Progenitor cell of endocrine pancreas (in vitro differentiated cells): ENCODE measurements around the gene BDH1. TPM values are rescaled to one million over a fixed set of nuclear protein-coding genes. Genes with fewer than 3 reads are reported as not detected.

Source experiments
- DNase-seq: peaks from one replicate; pipeline ENCODE4 v3.0.0; 2021; ENCODE audit warnings: low spot score; ENCODE audit not compliant: unreplicated experiment
- H3K27ac Mint-ChIP-seq: 2 replicates; pipeline ENCODE4 v1.8.0; 2021; ENCODE audit warnings: mild to moderate bottlenecking, moderate library complexity, mixed read lengths
- H3K27me3 Mint-ChIP-seq: 2 replicates; pipeline ENCODE4 v1.8.0; 2021; ENCODE audit warnings: mixed read lengths
- H3K36me3 Mint-ChIP-seq: 2 replicates; pipeline ENCODE4 v1.8.0; 2022; ENCODE audit warnings: mixed read lengths; ENCODE audit not compliant: insufficient read depth
- H3K4me1 Mint-ChIP-seq: 2 replicates; pipeline ENCODE4 v1.8.0; 2021; ENCODE audit warnings: low read depth, mixed read lengths
- H3K4me3 Mint-ChIP-seq: 2 replicates; pipeline ENCODE4 v1.8.0; 2021; ENCODE audit warnings: low read depth, mild to moderate bottlenecking, moderate library complexity, mixed read lengths
- H3K9me3 Mint-ChIP-seq: 2 replicates; pipeline ENCODE4 v1.8.0; 2021; ENCODE audit warnings: low read depth, mixed read lengths
- total RNA-seq: library from RNA; stranded (reverse); gene quantifications from 2 replicates; pipeline ENCODE4 v1.2.1, GENCODE V29; 2021
- TF ChIP-seq, protein P1 (sequence below): fragments of 200-600 bp; sonication (generic); IDR thresholded peaks from one replicate; pipeline ENCODE4 v1.5.0; 2021; ENCODE audit warnings: antibody characterized with exemption, mild to moderate bottlenecking; ENCODE audit not compliant: unreplicated experiment

BDH1 gene
- total RNA-seq, 1 donor from 2014 or later, result 41.9 TPM

DNA sequence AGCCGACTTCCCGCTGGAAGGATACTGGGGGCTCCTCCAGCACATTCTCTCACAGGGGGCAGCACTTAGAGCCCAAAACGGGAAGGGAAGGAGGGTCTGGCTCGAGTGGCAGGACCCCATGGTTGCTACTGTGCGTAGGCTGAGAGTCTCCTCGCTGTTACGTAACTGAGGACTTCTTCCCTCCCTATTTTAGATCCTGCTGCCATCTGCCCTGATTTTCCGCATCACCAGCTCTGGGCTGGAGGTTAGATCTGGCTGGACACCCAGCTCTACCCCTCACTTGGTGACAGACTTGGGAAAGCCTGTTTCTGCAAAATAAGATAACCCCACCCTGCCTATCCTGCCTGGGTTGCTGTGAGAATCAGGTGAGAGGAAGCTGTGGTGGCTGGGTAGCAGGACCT lies 47.7 kb downstream of the BDH1 start:
- H3K4me3 Mint-ChIP-seq, result no peak overlapping the region
- H3K36me3 Mint-ChIP-seq, result peaks cover 5% of the 10 kb centered on the region
- no peaks in the 10 kb centered on the region for H3K9me3 Mint-ChIP-seq
- DNase-seq, result no peak
- H3K4me1 Mint-ChIP-seq, result peaks cover 5% of the 10 kb centered on the region
- TF ChIP-seq, protein P1, sequence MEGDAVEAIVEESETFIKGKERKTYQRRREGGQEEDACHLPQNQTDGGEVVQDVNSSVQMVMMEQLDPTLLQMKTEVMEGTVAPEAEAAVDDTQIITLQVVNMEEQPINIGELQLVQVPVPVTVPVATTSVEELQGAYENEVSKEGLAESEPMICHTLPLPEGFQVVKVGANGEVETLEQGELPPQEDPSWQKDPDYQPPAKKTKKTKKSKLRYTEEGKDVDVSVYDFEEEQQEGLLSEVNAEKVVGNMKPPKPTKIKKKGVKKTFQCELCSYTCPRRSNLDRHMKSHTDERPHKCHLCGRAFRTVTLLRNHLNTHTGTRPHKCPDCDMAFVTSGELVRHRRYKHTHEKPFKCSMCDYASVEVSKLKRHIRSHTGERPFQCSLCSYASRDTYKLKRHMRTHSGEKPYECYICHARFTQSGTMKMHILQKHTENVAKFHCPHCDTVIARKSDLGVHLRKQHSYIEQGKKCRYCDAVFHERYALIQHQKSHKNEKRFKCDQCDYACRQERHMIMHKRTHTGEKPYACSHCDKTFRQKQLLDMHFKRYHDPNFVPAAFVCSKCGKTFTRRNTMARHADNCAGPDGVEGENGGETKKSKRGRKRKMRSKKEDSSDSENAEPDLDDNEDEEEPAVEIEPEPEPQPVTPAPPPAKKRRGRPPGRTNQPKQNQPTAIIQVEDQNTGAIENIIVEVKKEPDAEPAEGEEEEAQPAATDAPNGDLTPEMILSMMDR, result no peak
- no peak overlapping the region for H3K27ac Mint-ChIP-seq
- H3K27me3 Mint-ChIP-seq, result peaks cover 3% of the 10 kb centered on the region

DNA sequence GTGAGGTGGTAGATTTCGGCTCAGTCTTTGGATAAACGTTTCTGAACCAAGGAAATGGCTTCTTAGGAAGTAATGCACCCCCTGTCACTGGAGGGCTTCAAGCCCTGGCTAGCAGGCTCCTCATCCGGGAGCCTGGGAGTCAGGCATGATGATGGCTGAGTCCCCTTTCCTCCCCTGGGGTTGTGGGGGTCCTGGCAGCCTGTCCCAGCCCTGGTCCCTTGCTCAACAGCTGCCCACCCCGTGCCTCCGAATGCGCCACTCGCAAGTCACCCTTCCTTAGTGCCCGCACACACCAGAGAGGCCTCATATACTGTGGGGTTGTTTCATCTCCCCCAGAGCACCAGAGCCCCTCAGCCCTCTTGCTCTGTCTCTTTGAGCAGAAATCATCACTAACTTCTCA lies 48.2 kb downstream of the BDH1 start:
- peaks cover 5% of the 10 kb centered on the region for H3K36me3 Mint-ChIP-seq
- no peaks in the 10 kb centered on the region for H3K9me3 Mint-ChIP-seq
- H3K27me3 Mint-ChIP-seq, result peaks cover 3% of the 10 kb centered on the region
- TF ChIP-seq, protein P1, result no peak
- DNase-seq, result no peak
- peaks cover 5% of the 10 kb centered on the region for H3K4me1 Mint-ChIP-seq
- no peak overlapping the region for H3K4me3 Mint-ChIP-seq
- peak overlapping the region; percentile 82 for H3K27ac Mint-ChIP-seq

DNA sequence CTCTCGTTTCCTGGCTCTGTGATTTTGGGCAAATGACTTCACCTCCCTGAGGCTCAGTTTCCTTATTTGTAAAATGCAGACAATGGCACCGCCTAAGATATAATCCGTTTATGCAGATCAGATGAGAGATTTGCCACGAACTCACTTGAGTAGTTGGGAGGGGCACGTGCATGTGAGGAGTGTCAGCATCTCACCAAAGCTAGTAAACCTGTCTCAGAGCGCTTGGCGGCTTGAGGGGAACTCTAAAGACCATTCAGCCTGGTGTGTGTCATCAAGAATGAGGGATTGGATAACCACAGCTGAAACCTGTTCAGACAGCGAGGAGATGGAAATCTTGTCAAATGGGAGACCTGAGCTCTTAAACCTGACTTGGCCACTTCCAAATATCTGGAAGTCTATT lies 48.7 kb downstream of the BDH1 start:
- Mint-ChIP-seq H3K36me3 (peaks cover 5% of the 10 kb centered on the region), H3K4me3 (no peak overlapping the region), H3K27me3 (peaks cover 3% of the 10 kb centered on the region), H3K9me3 (no peaks in the 10 kb centered on the region), H3K27ac (no peak overlapping the region), H3K4me1 (peaks cover 5% of the 10 kb centered on the region)
- TF ChIP-seq, protein P1, result no peak
- DNase-seq, result no peak

DNA sequence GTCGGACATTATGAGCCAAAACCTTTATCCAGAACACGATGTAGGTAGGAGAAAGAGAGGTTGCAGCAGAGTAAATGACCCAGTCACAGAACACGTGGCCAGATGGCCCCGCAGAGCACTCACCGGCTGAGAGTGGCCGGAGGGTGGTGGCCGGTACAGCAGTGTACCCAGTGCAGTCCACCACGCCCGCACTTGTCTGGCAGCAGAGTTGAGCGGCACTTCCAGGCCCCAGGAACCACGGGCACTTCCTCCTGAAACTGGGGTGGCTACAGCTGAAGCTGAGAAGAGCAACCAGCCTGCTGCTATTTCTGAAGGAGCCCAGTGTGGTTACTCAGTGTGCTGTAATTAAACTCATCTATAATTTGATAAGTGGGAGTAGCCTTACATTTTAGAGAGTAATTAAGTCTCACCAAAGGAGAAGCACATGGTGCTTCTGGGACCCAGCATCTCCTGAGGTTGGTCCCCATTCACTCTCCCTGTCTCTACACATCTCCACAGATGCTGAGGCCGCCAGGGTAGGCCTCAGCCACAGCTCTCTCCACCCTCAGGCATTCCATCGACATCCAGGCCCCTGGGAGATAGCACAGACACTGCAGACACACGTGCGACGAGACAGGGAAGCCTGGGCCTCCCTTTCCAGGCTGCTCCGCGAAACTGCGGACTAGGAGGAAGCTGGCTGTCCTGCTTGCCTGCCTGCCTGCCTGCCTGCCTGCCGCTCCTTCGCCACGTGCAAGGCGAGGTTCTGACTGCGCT lies 49.8 kb downstream of the BDH1 start:
- no peak overlapping the region for H3K4me3 Mint-ChIP-seq
- peaks cover 5% of the 10 kb centered on the region for H3K4me1 Mint-ChIP-seq
- no peak for DNase-seq
- no peaks in the 10 kb centered on the region for H3K9me3 Mint-ChIP-seq
- H3K27ac Mint-ChIP-seq, result peak overlapping the region; percentile 4
- H3K36me3 Mint-ChIP-seq, result no peaks in the 10 kb centered on the region
- TF ChIP-seq, protein P1, result no peak
- peaks cover 3% of the 10 kb centered on the region for H3K27me3 Mint-ChIP-seq

DNA sequence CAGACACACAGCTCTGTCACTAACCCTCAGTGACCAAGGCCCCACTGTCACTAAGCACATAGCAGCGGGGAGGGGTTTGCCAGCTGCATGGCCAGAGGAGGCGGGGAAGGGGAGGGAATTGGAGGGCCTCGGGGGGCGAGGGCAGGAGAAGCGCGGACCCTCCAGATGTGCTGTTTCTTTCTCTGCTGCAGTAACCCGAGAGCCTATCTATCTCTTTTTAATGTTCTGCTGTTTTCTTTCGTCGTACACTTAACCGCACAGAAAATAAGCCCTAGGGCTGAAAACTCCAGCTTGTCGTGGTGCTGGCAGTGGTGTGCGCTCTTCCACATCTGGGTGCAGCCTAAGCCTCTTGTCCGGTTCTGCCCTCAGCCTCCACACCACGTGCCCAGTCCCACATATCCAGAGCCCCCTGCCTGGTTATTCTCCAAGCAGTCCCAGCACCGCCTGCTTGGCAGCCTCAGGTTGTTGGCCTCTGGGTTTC lies 51.1 kb downstream of the BDH1 start:
- TF ChIP-seq, protein P1, result no peak
- no peaks in the 10 kb centered on the region for H3K36me3 Mint-ChIP-seq
- H3K4me3 Mint-ChIP-seq, result no peak overlapping the region
- no peak for DNase-seq
- H3K27ac Mint-ChIP-seq, result no peak overlapping the region
- peaks cover 4% of the 10 kb centered on the region for H3K4me1 Mint-ChIP-seq
- H3K27me3 Mint-ChIP-seq, result peaks cover 3% of the 10 kb centered on the region
- peaks cover 3% of the 10 kb centered on the region for H3K9me3 Mint-ChIP-seq
